Testis (tissue), 2 donors: Measurements from ENCODE around the gene EXOC3L2.

ENCODE experiments used
- CTCF ChIP-seq, 3 experiments: fragments of 450-650 bp in 2 of 3; fragments of 200-600 bp in 1 of 3; sonication (generic) in 1 of 3; IDR thresholded peaks; one replicate each; pipeline ENCODE4 v1.5.1; 2016 to 2019; ENCODE audit warnings: antibody characterized with exemption in 3 of 3, mild to moderate bottlenecking in 2 of 3, moderate library complexity in 1 of 3
- POLR2A ChIP-seq: fragments of 450-650 bp; IDR thresholded peaks from one replicate; pipeline ENCODE4 v1.6.1; 2017; ENCODE audit warnings: antibody characterized with exemption, mild to moderate bottlenecking, moderate library complexity

DNA sequence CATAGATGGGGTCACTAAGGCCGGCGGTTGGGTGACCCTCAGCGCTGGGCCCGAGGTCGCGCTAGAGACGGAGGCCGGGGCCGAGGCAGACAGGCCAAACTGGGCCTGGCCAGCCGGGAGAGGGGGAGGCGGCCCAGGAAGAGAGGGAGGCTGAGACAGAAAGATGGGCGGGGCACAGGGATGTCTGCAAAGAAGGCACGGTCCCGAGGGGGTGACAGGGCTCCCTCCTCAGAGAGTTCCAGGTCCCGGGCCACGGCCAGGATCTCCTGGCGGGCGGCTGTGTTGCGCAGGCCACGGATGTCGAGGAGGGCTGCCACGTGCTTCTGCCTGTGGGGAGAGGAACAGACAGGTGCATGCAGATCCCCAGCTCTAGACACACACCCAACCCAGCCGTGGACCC is 32.2 kb downstream of the EXOC3L2 start:
- no peak for TF ChIP-seq CTCF (IDR thresholded peaks at IDR 0.05)
- TF ChIP-seq POLR2A = no peak
